ENCODE data around the gene PDE9A.

DNA sequence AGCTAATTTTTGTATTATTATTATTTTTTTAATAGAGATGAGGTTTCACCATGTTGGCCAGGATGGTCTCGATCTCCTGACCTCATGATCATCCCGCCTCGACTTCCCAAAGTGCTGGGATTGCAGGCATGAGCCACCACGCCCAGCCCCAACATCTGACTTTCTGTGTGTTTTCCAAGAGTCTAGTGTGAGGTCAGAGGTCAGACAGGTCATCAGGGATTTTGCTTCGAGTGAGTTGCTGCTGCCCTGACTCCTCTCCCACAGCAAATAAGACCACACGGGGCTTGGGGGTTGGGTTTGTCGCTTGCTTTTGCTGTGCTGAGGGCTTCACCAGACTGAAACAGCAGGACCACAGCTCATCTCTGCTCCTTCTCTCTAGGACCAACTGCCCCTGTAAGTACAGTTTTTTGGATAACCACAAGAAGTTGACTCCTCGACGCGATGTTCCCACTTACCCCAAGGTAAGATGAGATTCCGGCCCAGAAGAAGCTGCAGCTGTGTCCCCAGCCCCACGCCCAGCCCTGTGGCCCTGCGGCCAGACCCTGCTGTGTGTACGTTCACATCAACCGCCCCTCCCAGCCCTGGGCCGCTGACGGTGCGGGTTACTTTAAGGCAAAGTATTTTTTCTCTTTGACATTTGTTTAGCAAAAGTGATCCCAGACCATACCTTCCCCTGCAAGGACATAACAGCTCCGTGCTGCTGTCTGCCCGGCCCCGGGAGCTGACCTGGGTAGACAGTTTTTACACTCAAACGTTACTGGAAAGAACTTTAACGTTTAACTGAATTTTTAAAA lies 97.5 kb downstream of the PDE9A start:
- TF ChIP-seq CTCF (IDR thresholded peaks at IDR 0.05), result no peak
- no peak for TF ChIP-seq POLR2A (IDR thresholded peaks at IDR 0.05)
